HCT116 (cell line): ENCODE data around the gene PHTF1. TPM values are rescaled to one million over a fixed set of nuclear protein-coding genes. Genes with fewer than 3 reads are reported as not detected.

Experiments
- ATAC-seq: fragments of 200-7000 bp; cut with Tn5 transposase; 2 replicates; pipeline ENCODE4 v1.9.1; 2020; ENCODE audit warnings: mild to moderate bottlenecking, moderate library complexity
- BruUV-seq: library from RNA; stranded (reverse); fragments of 400-500 nt; replicated peaks from 2 replicates; lab custom pipeline; 2021; lab: Mats Ljungman, UMichigan
- CTCF ChIA-PET: fragments of 300-600 bp; sonication (Branson Sonifier 250); formaldehyde crosslinking; loops from one replicate; lab custom pipeline; 2021; ENCODE audit warnings: antibody characterized with exemption; lab: Charles Lee
- POLR2A ChIA-PET: fragments of 300-600, 350-600 bp; sonication (Branson Sonifier 250); formaldehyde crosslinking; loops from one replicate; lab custom pipeline; 2021; ENCODE audit warnings: antibody characterized with exemption; lab: Charles Lee
- RAD21 ChIA-PET, 2 experiments: fragments of 300-600 bp; sonication (Branson Sonifier 250); formaldehyde crosslinking; loops; one replicate each; lab custom pipeline; 2023; ENCODE audit warnings: low total read pairs in 2 of 2; ENCODE audit not compliant: uncharacterized antibody in 2 of 2, unreplicated experiment in 2 of 2, low non-redundant PET in 1 of 2; lab: Charles Lee
- DNase-seq: peaks from one replicate; pipeline ENCODE4 v3.0.0-alpha.2; 2010; ENCODE audit warnings: low read depth, low spot score
- H2AFZ ChIP-seq: fragments of 200-600 bp; shearing (Covaris generic), sonication (generic); 2 replicates; pipeline ENCODE4 v1.6.1; 2017; ENCODE audit warnings: low read depth, mixed run types, mixed read lengths, antibody characterized with exemption, low read length; ENCODE audit not compliant: poor library complexity, severe bottlenecking
- H3K27ac ChIP-seq: 2 replicates; pipeline ENCODE4 v1.5.1; 2012; ENCODE audit warnings: low read depth, low read length
- H3K27me3 ChIP-seq: fragments of 200-600 bp; sonication (generic); 2 replicates; pipeline ENCODE4 v1.6.1; 2016; ENCODE audit warnings: mixed run types, low read length, mixed read lengths; ENCODE audit not compliant: insufficient read depth
- H3K36me3 ChIP-seq, 2 experiments: fragments of 200-500 bp in 1 of 2; fragments of 200-600 bp in 1 of 2; sonication (Bioruptor generic) in 1 of 2; sonication (generic) in 1 of 2; 2 replicates each; pipeline versions ENCODE4 v1.5.1 to v1.6.1; 2014 to 2016; ENCODE audit warnings: low read length in 2 of 2, inconsistent platforms in 1 of 2, mixed read lengths in 1 of 2, mixed run types in 1 of 2; ENCODE audit not compliant: insufficient read depth in 2 of 2, control insufficient read depth in 1 of 2
- H3K4me1 ChIP-seq, 2 experiments: fragments of 200-600 bp in 1 of 2; sonication (generic) in 1 of 2; 2 replicates each; pipeline versions ENCODE4 v1.5.1 to v1.6.1; 2012 to 2017; ENCODE audit warnings: low read length in 2 of 2, inconsistent platforms in 1 of 2, mild to moderate bottlenecking in 1 of 2, mixed read lengths in 1 of 2, mixed run types in 1 of 2, moderate library complexity in 1 of 2; ENCODE audit not compliant: insufficient read depth in 2 of 2, control insufficient read depth in 1 of 2
- H3K4me2 ChIP-seq: fragments of 200-600 bp; sonication (generic); 2 replicates; pipeline ENCODE4 v1.6.1; 2017; ENCODE audit warnings: mixed run types, low read length, mixed read lengths
- H3K4me3 ChIP-seq, 2 experiments: fragments of 200-600 bp in 1 of 2; sonication (generic) in 1 of 2; replicated peaks in 1 of 2; 2 replicates each; pipeline ENCODE4 v1.5.1; 2011 to 2016; ENCODE audit warnings: low read length in 2 of 2, control low read depth in 1 of 2, low read depth in 1 of 2, mild to moderate bottlenecking in 1 of 2, mixed read lengths in 1 of 2, mixed run types in 1 of 2
- H3K79me2 ChIP-seq: fragments of 200-600 bp; sonication (generic); 2 replicates; pipeline ENCODE4 v1.6.1; 2017; ENCODE audit warnings: mild to moderate bottlenecking, mixed run types, low read length, moderate library complexity, mixed read lengths; ENCODE audit not compliant: insufficient read depth
- H3K9ac ChIP-seq: fragments of 200-600 bp; sonication (generic); 2 replicates; pipeline ENCODE4 v1.6.1; 2016; ENCODE audit warnings: low read length, mixed read lengths
- H3K9me2 ChIP-seq: fragments of 200-600 bp; sonication (generic), shearing (Covaris generic); 2 replicates; pipeline ENCODE4 v1.6.1; 2017; ENCODE audit warnings: mixed run types, mild to moderate bottlenecking, moderate library complexity; ENCODE audit not compliant: insufficient read depth
- H3K9me3 ChIP-seq, 2 experiments: fragments of 200-500 bp in 1 of 2; fragments of 200-600 bp in 1 of 2; sonication (Bioruptor generic) in 1 of 2; sonication (generic) in 1 of 2; 2 replicates each; pipeline ENCODE4 v1.6.1; 2014 to 2017; ENCODE audit warnings: low read length in 2 of 2, mixed read lengths in 2 of 2, inconsistent platforms in 1 of 2, low read depth in 1 of 2, mild to moderate bottlenecking in 1 of 2, mixed run types in 1 of 2, moderate library complexity in 1 of 2; ENCODE audit not compliant: control insufficient read depth in 1 of 2, insufficient read depth in 1 of 2
- H4K20me1 ChIP-seq: fragments of 200-600 bp; sonication (generic), shearing (Covaris generic); 2 replicates; pipeline ENCODE4 v1.6.1; 2017; ENCODE audit warnings: mixed run types, mild to moderate bottlenecking, moderate library complexity; ENCODE audit not compliant: insufficient read depth
- EZH2phosphoT487 ChIP-seq: fragments of 200-600 bp; IDR thresholded peaks from 2 replicates; pipeline ENCODE4 v1.6.1; 2018; ENCODE audit warnings: antibody characterized with exemption, borderline replicate concordance
- YY1 ChIP-seq: IDR thresholded peaks from 2 replicates; pipeline ENCODE4 v1.6.1; 2011; ENCODE audit warnings: low read length, low read depth, moderate library complexity, mild to moderate bottlenecking; ENCODE audit not compliant: insufficient replicate concordance; ENCODE audit errors: extremely low read depth
- intact Hi-C: fragments of 100-400 bp; cut with micrococcal nuclease; formaldehyde crosslinking; loops from 2 replicates; pipeline ENCODE4 v1.10.0; 2022
- total RNA-seq: library from RNA; stranded (reverse); gene quantifications from one replicate; pipeline ENCODE4 v1.2.1, GENCODE V29; 2021; ENCODE audit not compliant: unreplicated experiment
- TF ChIP-seq, protein P1 (sequence below): IDR thresholded peaks from 2 replicates; pipeline ENCODE4 v1.6.1; 2012; ENCODE audit warnings: low read depth
- TF ChIP-seq, protein P2 (sequence below), 3 experiments: fragments of 200-600 bp in 1 of 3; sonication (generic) in 1 of 3; IDR thresholded peaks in 2 of 3; conservative IDR thresholded peaks in 1 of 3; 2 replicates each; pipeline ENCODE4 v1.5.1; 2012 to 2017; ENCODE audit warnings: low read depth in 2 of 3, low read length in 2 of 3, antibody characterized with exemption in 1 of 3, borderline replicate concordance in 1 of 3, control low read depth in 1 of 3, mild to moderate bottlenecking in 1 of 3, mixed read lengths in 1 of 3, mixed run types in 1 of 3, moderate library complexity in 1 of 3; ENCODE audit not compliant: insufficient read depth in 1 of 3

Gene PHTF1
- total RNA-seq, 1 experiment from 2014 or later, result 11.4 TPM

DNA sequence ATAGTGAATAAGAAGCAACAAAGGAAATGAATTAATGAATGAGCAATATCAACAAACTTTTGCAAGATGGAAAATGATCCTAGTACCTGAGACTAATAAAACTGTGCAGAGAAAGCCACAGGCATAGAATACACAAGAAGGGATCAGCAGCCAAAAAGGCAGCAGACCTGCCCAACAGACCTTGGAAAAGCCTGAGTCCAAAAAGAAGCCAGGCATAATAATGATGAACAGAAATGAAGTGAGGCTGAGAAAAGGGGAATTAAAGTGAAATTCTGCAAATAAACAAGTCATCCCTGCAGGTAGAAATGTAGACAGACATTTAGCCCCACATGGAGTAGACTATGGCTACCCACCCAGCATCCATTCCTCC is 10.3 kb upstream of the PHTF1 start:
- Histone ChIP-seq H3K9me2 (no peaks in the 10 kb centered on the region), H3K27ac (no peak overlapping the region), H3K27me3 (no peaks in the 10 kb centered on the region), H3K9me3 (no peaks in the 10 kb centered on the region), H3K4me2 (no peak overlapping the region), H2AFZ (no peak overlapping the region), H3K79me2 (0 out of 2 replicates have a peak, but pooled peaks cover 4% of the 10 kb centered on the region), H3K4me3 (no peak overlapping the region), H3K9ac (no peak overlapping the region), H3K4me1 (no peaks in the 10 kb centered on the region), H3K36me3 (peaks cover 18 to 32% of the 10 kb centered on the region in 2 experiments), H4K20me1 (no peaks in the 10 kb centered on the region)
- POLR2A ChIA-PET, result no interaction called here
- no TSS peak for BruUV-seq
- DNase-seq (no peak), ATAC-seq (no peak)
- intact Hi-C loops, result no loop called here
- no peak for TF ChIP-seq YY1
- TF ChIP-seq EZH2phosphoT487, result no peak
- TF ChIP-seq, protein P1, sequence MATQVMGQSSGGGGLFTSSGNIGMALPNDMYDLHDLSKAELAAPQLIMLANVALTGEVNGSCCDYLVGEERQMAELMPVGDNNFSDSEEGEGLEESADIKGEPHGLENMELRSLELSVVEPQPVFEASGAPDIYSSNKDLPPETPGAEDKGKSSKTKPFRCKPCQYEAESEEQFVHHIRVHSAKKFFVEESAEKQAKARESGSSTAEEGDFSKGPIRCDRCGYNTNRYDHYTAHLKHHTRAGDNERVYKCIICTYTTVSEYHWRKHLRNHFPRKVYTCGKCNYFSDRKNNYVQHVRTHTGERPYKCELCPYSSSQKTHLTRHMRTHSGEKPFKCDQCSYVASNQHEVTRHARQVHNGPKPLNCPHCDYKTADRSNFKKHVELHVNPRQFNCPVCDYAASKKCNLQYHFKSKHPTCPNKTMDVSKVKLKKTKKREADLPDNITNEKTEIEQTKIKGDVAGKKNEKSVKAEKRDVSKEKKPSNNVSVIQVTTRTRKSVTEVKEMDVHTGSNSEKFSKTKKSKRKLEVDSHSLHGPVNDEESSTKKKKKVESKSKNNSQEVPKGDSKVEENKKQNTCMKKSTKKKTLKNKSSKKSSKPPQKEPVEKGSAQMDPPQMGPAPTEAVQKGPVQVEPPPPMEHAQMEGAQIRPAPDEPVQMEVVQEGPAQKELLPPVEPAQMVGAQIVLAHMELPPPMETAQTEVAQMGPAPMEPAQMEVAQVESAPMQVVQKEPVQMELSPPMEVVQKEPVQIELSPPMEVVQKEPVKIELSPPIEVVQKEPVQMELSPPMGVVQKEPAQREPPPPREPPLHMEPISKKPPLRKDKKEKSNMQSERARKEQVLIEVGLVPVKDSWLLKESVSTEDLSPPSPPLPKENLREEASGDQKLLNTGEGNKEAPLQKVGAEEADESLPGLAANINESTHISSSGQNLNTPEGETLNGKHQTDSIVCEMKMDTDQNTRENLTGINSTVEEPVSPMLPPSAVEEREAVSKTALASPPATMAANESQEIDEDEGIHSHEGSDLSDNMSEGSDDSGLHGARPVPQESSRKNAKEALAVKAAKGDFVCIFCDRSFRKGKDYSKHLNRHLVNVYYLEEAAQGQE, result no peak
- TF ChIP-seq, protein P2, sequence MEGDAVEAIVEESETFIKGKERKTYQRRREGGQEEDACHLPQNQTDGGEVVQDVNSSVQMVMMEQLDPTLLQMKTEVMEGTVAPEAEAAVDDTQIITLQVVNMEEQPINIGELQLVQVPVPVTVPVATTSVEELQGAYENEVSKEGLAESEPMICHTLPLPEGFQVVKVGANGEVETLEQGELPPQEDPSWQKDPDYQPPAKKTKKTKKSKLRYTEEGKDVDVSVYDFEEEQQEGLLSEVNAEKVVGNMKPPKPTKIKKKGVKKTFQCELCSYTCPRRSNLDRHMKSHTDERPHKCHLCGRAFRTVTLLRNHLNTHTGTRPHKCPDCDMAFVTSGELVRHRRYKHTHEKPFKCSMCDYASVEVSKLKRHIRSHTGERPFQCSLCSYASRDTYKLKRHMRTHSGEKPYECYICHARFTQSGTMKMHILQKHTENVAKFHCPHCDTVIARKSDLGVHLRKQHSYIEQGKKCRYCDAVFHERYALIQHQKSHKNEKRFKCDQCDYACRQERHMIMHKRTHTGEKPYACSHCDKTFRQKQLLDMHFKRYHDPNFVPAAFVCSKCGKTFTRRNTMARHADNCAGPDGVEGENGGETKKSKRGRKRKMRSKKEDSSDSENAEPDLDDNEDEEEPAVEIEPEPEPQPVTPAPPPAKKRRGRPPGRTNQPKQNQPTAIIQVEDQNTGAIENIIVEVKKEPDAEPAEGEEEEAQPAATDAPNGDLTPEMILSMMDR (IDR thresholded peaks at IDR 0.05 in 2 of 3, conservative IDR thresholded peaks at IDR 0.05 in 1 of 3; ENCODE audit: borderline replicate concordance in 1 of 3, insufficient read depth in 1 of 3, low read depth in 2 of 3, low read length in 2 of 3), result no peak
- CTCF ChIA-PET, result no interaction called here
- RAD21 ChIA-PET, result no interaction called here
